ENCODE measurements around the gene DDR1. TPM values are rescaled to one million over a fixed set of nuclear protein-coding genes. Genes with fewer than 3 reads are reported as not detected.

The DDR1 gene
- total RNA-seq, 4 donors from 2014 or later = 25.4 to 40.4 (median 30.9) TPM

DNA sequence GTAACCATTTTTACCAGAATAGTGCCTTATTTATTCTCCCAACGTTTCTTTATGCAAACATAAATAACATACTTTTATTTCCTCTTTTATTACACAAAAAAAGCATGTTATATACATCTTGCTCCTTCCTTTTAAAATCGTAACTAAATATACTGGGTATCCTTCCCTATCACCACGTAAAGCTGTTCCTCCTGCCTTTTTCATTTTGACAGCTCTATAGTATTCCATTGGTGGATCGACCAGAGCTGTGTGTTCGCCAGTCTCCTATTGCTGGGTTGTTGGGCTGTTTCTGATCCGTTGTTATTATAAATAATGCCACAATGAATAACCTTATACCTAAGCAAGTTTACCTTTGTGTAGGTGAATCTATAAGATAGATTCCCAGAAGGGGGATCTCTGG lies 46.9 kb upstream of the DDR1 start:
- no peaks in the 10 kb centered on the region for H3K27me3 ChIP-seq
- H3K4me1 ChIP-seq = peaks cover 0 to 23% (median 5%) of the 10 kb centered on the region in 3 donors
- no peaks in the 10 kb centered on the region for H3K9me3 ChIP-seq
- ATAC-seq = no peak
- H3K36me3 ChIP-seq = no peaks in the 10 kb centered on the region
- no peak overlapping the region for H3K27ac ChIP-seq
- TF ChIP-seq POLR2A (IDR thresholded peaks at IDR 0.05) = no peak
- no peak for TF ChIP-seq CTCF (IDR thresholded peaks at IDR 0.05)
- TF ChIP-seq POLR2AphosphoS5 (IDR thresholded peaks at IDR 0.05) = no peak
- TF ChIP-seq EP300 (IDR thresholded peaks at IDR 0.05) = no peak
- WGBS, 2 donors (ENCODE audit: low coverage in 1 of 2) = 67 to 73% methylated on average over 4 to 6 of the region's 6 CpGs
- no peak overlapping the region for H3K4me3 ChIP-seq

GRCh38 chr6:30837870-30838269 lies 46.4 kb upstream of the DDR1 start:
- Histone ChIP-seq H3K36me3 (no peaks in the 10 kb centered on the region), H3K27ac (no peak overlapping the region), H3K4me1 (peaks cover 0 to 23% (median 5%) of the 10 kb centered on the region in 3 donors), H3K4me3 (no peak overlapping the region), H3K27me3 (no peaks in the 10 kb centered on the region), H3K9me3 (no peaks in the 10 kb centered on the region)
- WGBS, 2 donors (ENCODE audit: low coverage in 1 of 2) = 20 to 36% methylated on average over 1 of the region's 1 CpG
- ATAC-seq = no peak
- TF ChIP-seq EP300 (IDR thresholded peaks at IDR 0.05) (no peak), POLR2AphosphoS5 (IDR thresholded peaks at IDR 0.05) (no peak), CTCF (IDR thresholded peaks at IDR 0.05) (no peak), POLR2A (IDR thresholded peaks at IDR 0.05) (no peak)

- no peaks in the 10 kb centered on the region for H3K9me3 ChIP-seq
- H3K4me1 ChIP-seq = peaks cover 0 to 38% (median 9%) of the 10 kb centered on the region in 3 donors
- no peak for TF ChIP-seq POLR2A (IDR thresholded peaks at IDR 0.05)
- no peak for TF ChIP-seq CTCF (IDR thresholded peaks at IDR 0.05)
- no peak for TF ChIP-seq EP300 (IDR thresholded peaks at IDR 0.05)
- WGBS, 2 donors (ENCODE audit: low coverage in 1 of 2) = no CpG with 5 or more reads among the region's 2 CpGs
- H3K27ac ChIP-seq = no peak overlapping the region
- H3K27me3 ChIP-seq = no peaks in the 10 kb centered on the region
- no peak for ATAC-seq
- no peaks in the 10 kb centered on the region for H3K36me3 ChIP-seq
- no peak overlapping the region for H3K4me3 ChIP-seq
These were observed 44.6 kb upstream of the DDR1 start for GRCh38 chr6:30839671-30840070.

GRCh38 chr6:30840084-30840934 lies 44.0 kb upstream of the DDR1 start:
- Histone ChIP-seq H3K4me3 (no peak overlapping the region), H3K27me3 (no peaks in the 10 kb centered on the region), H3K27ac (no peak overlapping the region), H3K36me3 (no peaks in the 10 kb centered on the region), H3K9me3 (no peaks in the 10 kb centered on the region), H3K4me1 (peaks cover 0 to 38% (median 9%) of the 10 kb centered on the region in 3 donors)
- TF ChIP-seq CTCF (IDR thresholded peaks at IDR 0.05) (no peak), POLR2AphosphoS5 (IDR thresholded peaks at IDR 0.05) (no peak), EP300 (IDR thresholded peaks at IDR 0.05) (no peak), POLR2A (IDR thresholded peaks at IDR 0.05) (no peak)
- ATAC-seq = no peak
- 78 to 83% methylated on average over 7 to 9 of the region's 9 CpGs for WGBS, 2 donors (ENCODE audit: low coverage in 1 of 2)

All from gastroesophageal sphincter (tissue), 4 donors.